Measurements from ENCODE around the gene CCL24.
"Not testable (repeated sequence)": the region's sequence is repeated elsewhere in the genome, so short reads cannot be mapped to it uniquely, and the experiment has no call there.

Gene CCL24

GRCh38 chr7:75780647-75781273 is 32.8 kb downstream of the CCL24 start:
- not testable (repeated sequence) for H2BK12ac ChIP-seq (ENCODE audit: low read length in 2 of 2); H2BK15ac ChIP-seq (ENCODE audit: low read depth, poor library complexity, severe bottlenecking); H3K18ac ChIP-seq (ENCODE audit: low read depth in 1 of 2, low read length in 2 of 2); H3K4me2 ChIP-seq (ENCODE audit: low read length, poor library complexity, severe bottlenecking); H3K27me3 ChIP-seq (ENCODE audit: control insufficient read depth in 1 of 2, insufficient read depth in 1 of 2, low read length in 2 of 2); H2AK5ac ChIP-seq (ENCODE audit: low read length, severe bottlenecking); H3K14ac ChIP-seq (ENCODE audit: low read length in 2 of 2); H3K4me3 ChIP-seq (ENCODE audit: insufficient read depth in 1 of 2, low read depth in 1 of 2, low read length in 2 of 2); DNase-seq; H3K9ac ChIP-seq (ENCODE audit: low read length); H3K23ac ChIP-seq (ENCODE audit: low read length in 2 of 2); H3K36me3 ChIP-seq (ENCODE audit: control insufficient read depth in 1 of 2, insufficient read depth in 2 of 2, low read depth in 1 of 2, low read length in 2 of 2); H4K91ac ChIP-seq (ENCODE audit: low read length); H3K27ac ChIP-seq (ENCODE audit: low read length, poor library complexity, severe bottlenecking); H2BK5ac ChIP-seq (ENCODE audit: low read depth, low read length, poor library complexity, severe bottlenecking); H4K8ac ChIP-seq (ENCODE audit: low read length); H3K9me3 ChIP-seq (ENCODE audit: control insufficient read depth, low read length); H2BK120ac ChIP-seq (ENCODE audit: low read depth, low read length); H2AFZ ChIP-seq (ENCODE audit: low read depth, low read length); H3K4ac ChIP-seq (ENCODE audit: low read depth in 1 of 2, low read length in 2 of 2); H3K4me1 ChIP-seq (ENCODE audit: control insufficient read depth, insufficient read depth, low read depth, low read length); H3K79me1 ChIP-seq (replicated peaks; ENCODE audit: low read length, poor library complexity, severe bottlenecking)
- WGBS: 75% methylated on average over 14 of the region's 14 CpGs

- H2BK15ac ChIP-seq (ENCODE audit: low read depth, poor library complexity, severe bottlenecking); H3K27ac ChIP-seq (ENCODE audit: low read length, poor library complexity, severe bottlenecking); H3K4me1 ChIP-seq (ENCODE audit: control insufficient read depth, insufficient read depth, low read depth, low read length); H3K36me3 ChIP-seq (ENCODE audit: control insufficient read depth in 1 of 2, insufficient read depth in 2 of 2, low read depth in 1 of 2, low read length in 2 of 2); H3K27me3 ChIP-seq (ENCODE audit: control insufficient read depth in 1 of 2, insufficient read depth in 1 of 2, low read length in 2 of 2); H3K9ac ChIP-seq (ENCODE audit: low read length); H2BK120ac ChIP-seq (ENCODE audit: low read depth, low read length); H2AK5ac ChIP-seq (ENCODE audit: low read length, severe bottlenecking); DNase-seq; H3K23ac ChIP-seq (ENCODE audit: low read length in 2 of 2); H3K14ac ChIP-seq (ENCODE audit: low read length in 2 of 2); H4K8ac ChIP-seq (ENCODE audit: low read length); H3K4ac ChIP-seq (ENCODE audit: low read depth in 1 of 2, low read length in 2 of 2); H3K4me3 ChIP-seq (ENCODE audit: insufficient read depth in 1 of 2, low read depth in 1 of 2, low read length in 2 of 2); H3K18ac ChIP-seq (ENCODE audit: low read depth in 1 of 2, low read length in 2 of 2); H3K79me1 ChIP-seq (replicated peaks; ENCODE audit: low read length, poor library complexity, severe bottlenecking); H2BK5ac ChIP-seq (ENCODE audit: low read depth, low read length, poor library complexity, severe bottlenecking); H3K9me3 ChIP-seq (ENCODE audit: control insufficient read depth, low read length); H3K4me2 ChIP-seq (ENCODE audit: low read length, poor library complexity, severe bottlenecking); H4K91ac ChIP-seq (ENCODE audit: low read length); H2BK12ac ChIP-seq (ENCODE audit: low read length in 2 of 2); H2AFZ ChIP-seq (ENCODE audit: low read depth, low read length): not testable (repeated sequence)
- 86% methylated on average over 11 of the region's 11 CpGs for WGBS
These were observed 34.1 kb downstream of the CCL24 start for GRCh38 chr7:75779516-75779915.

- not testable (repeated sequence) for H2BK120ac ChIP-seq (ENCODE audit: low read depth, low read length)
- WGBS: 70% methylated on average over 11 of the region's 11 CpGs
These were observed 34.6 kb downstream of the CCL24 start for GRCh38 chr7:75779035-75779434.

GRCh38 chr7:75776295-75776971 is 37.2 kb downstream of the CCL24 start:
- no peak overlapping the region for H3K9ac ChIP-seq (ENCODE audit: low read length)
- H3K14ac ChIP-seq (ENCODE audit: low read length in 2 of 2): no peak overlapping the region
- peaks cover 0 to 4% of the 10 kb centered on the region in 2 experiments for H3K27me3 ChIP-seq (ENCODE audit: control insufficient read depth in 1 of 2, insufficient read depth in 1 of 2, low read length in 2 of 2)
- DNase-seq: peak; percentile 84
- no peak overlapping the region for H4K8ac ChIP-seq (ENCODE audit: low read length)
- no peak overlapping the region for H3K4me3 ChIP-seq (ENCODE audit: insufficient read depth in 1 of 2, low read depth in 1 of 2, low read length in 2 of 2)
- H3K4me1 ChIP-seq (ENCODE audit: control insufficient read depth, insufficient read depth, low read depth, low read length): peaks cover 7% of the 10 kb centered on the region
- no peak overlapping the region for H2BK5ac ChIP-seq (ENCODE audit: low read depth, low read length, poor library complexity, severe bottlenecking)
- no peak overlapping the region for H2BK15ac ChIP-seq (ENCODE audit: low read depth, poor library complexity, severe bottlenecking)
- no peaks in the 10 kb centered on the region for H3K9me3 ChIP-seq (ENCODE audit: control insufficient read depth, low read length)
- H3K27ac ChIP-seq (ENCODE audit: low read length, poor library complexity, severe bottlenecking): no peak overlapping the region
- H2AFZ ChIP-seq (ENCODE audit: low read depth, low read length): no peak overlapping the region
- H2AK5ac ChIP-seq (ENCODE audit: low read length, severe bottlenecking): no peak overlapping the region
- H3K4ac ChIP-seq (ENCODE audit: low read depth in 1 of 2, low read length in 2 of 2): no peak overlapping the region
- no peak overlapping the region for H2BK12ac ChIP-seq (ENCODE audit: low read length in 2 of 2)
- no peak overlapping the region for H3K23ac ChIP-seq (ENCODE audit: low read length in 2 of 2)
- no peaks in the 10 kb centered on the region for H3K79me1 ChIP-seq (replicated peaks; ENCODE audit: low read length, poor library complexity, severe bottlenecking)
- H3K36me3 ChIP-seq (ENCODE audit: control insufficient read depth in 1 of 2, insufficient read depth in 2 of 2, low read depth in 1 of 2, low read length in 2 of 2): no peaks in the 10 kb centered on the region
- H2BK120ac ChIP-seq (ENCODE audit: low read depth, low read length): no peak overlapping the region
- WGBS: 78% methylated on average over 11 of the region's 12 CpGs
- H3K4me2 ChIP-seq (ENCODE audit: low read length, poor library complexity, severe bottlenecking): no peak overlapping the region
- H3K18ac ChIP-seq (ENCODE audit: low read depth in 1 of 2, low read length in 2 of 2): no peak overlapping the region
- no peak overlapping the region for H4K91ac ChIP-seq (ENCODE audit: low read length)

More at GRCh38 chr7:75779035-75779434, 34.6 kb downstream of the CCL24 start:
- H3K36me3 ChIP-seq (ENCODE audit: control insufficient read depth in 1 of 2, insufficient read depth in 2 of 2, low read depth in 1 of 2, low read length in 2 of 2); H3K27me3 ChIP-seq (ENCODE audit: control insufficient read depth in 1 of 2, insufficient read depth in 1 of 2, low read length in 2 of 2); H3K18ac ChIP-seq (ENCODE audit: low read depth in 1 of 2, low read length in 2 of 2); H2BK12ac ChIP-seq (ENCODE audit: low read length in 2 of 2); H3K23ac ChIP-seq (ENCODE audit: low read length in 2 of 2); H2BK5ac ChIP-seq (ENCODE audit: low read depth, low read length, poor library complexity, severe bottlenecking); H2BK15ac ChIP-seq (ENCODE audit: low read depth, poor library complexity, severe bottlenecking); H3K4me2 ChIP-seq (ENCODE audit: low read length, poor library complexity, severe bottlenecking); H4K91ac ChIP-seq (ENCODE audit: low read length); H4K8ac ChIP-seq (ENCODE audit: low read length); H2AK5ac ChIP-seq (ENCODE audit: low read length, severe bottlenecking); H3K9me3 ChIP-seq (ENCODE audit: control insufficient read depth, low read length); H3K4ac ChIP-seq (ENCODE audit: low read depth in 1 of 2, low read length in 2 of 2); H3K27ac ChIP-seq (ENCODE audit: low read length, poor library complexity, severe bottlenecking); H3K79me1 ChIP-seq (replicated peaks; ENCODE audit: low read length, poor library complexity, severe bottlenecking); H3K14ac ChIP-seq (ENCODE audit: low read length in 2 of 2); DNase-seq; H3K4me3 ChIP-seq (ENCODE audit: insufficient read depth in 1 of 2, low read depth in 1 of 2, low read length in 2 of 2); H2AFZ ChIP-seq (ENCODE audit: low read depth, low read length); H3K4me1 ChIP-seq (ENCODE audit: control insufficient read depth, insufficient read depth, low read depth, low read length); H3K9ac ChIP-seq (ENCODE audit: low read length): not testable (repeated sequence)
